MM.1S (cell line): Measurements from ENCODE around the gene ADAMTS17.

Source experiments
- DNase-seq: peaks from one replicate; pipeline ENCODE4 v3.0.0-alpha.2; 2015
- H2AFZ ChIP-seq: fragments of 300-600 bp; sonication (generic); 2 replicates; pipeline ENCODE4 v1.6.0; 2016; ENCODE audit warnings: antibody characterized with exemption, low read length
- H3F3A ChIP-seq: fragments of 300-600 bp; sonication (generic); 2 replicates; pipeline ENCODE4 v1.6.1; 2016; ENCODE audit warnings: mild to moderate bottlenecking, antibody characterized with exemption, low read length, moderate library complexity, mixed read lengths; ENCODE audit not compliant: insufficient read depth
- H3K27ac ChIP-seq: fragments of 300-600 bp; sonication (generic); 2 replicates; pipeline ENCODE4 v1.5.1; 2016; ENCODE audit warnings: mild to moderate bottlenecking, low read length
- H3K27me3 ChIP-seq: fragments of 300-600 bp; sonication (generic); replicated peaks from 2 replicates; pipeline ENCODE4 v1.6.0; 2016; ENCODE audit warnings: low read length; ENCODE audit not compliant: insufficient read depth
- H3K36me3 ChIP-seq: fragments of 300-600 bp; sonication (generic); replicated peaks from 2 replicates; pipeline ENCODE4 v1.6.1; 2016; ENCODE audit warnings: mild to moderate bottlenecking, low read length, mixed read lengths; ENCODE audit not compliant: insufficient read depth
- H3K4me1 ChIP-seq: fragments of 300-600 bp; sonication (generic); 2 replicates; pipeline ENCODE4 v1.6.1; 2016; ENCODE audit warnings: low read length, mixed read lengths
- H3K4me2 ChIP-seq: fragments of 300-600 bp; sonication (generic); 2 replicates; pipeline ENCODE4 v1.6.0; 2016; ENCODE audit warnings: low read depth, low read length
- H3K4me3 ChIP-seq: fragments of 300-600 bp; sonication (generic); 2 replicates; pipeline ENCODE4 v1.5.1; 2016; ENCODE audit warnings: low read length, mixed read lengths
- H3K79me2 ChIP-seq: fragments of 300-600 bp; sonication (generic); 2 replicates; pipeline ENCODE4 v1.6.1; 2016; ENCODE audit warnings: mixed run types, low read length, mixed read lengths
- H3K9ac ChIP-seq: fragments of 300-600 bp; sonication (generic); 2 replicates; pipeline ENCODE4 v1.6.1; 2016; ENCODE audit warnings: low read length, mixed read lengths
- H3K9me2 ChIP-seq: fragments of 300-600 bp; sonication (generic); replicated peaks from 2 replicates; pipeline ENCODE4 v1.6.1; 2016; ENCODE audit warnings: mild to moderate bottlenecking, low read length, mixed read lengths; ENCODE audit not compliant: insufficient read depth
- H3K9me3 ChIP-seq: fragments of 300-600 bp; sonication (generic); replicated peaks from 2 replicates; pipeline ENCODE4 v1.6.1; 2016; ENCODE audit warnings: mild to moderate bottlenecking, low read length, mixed read lengths; ENCODE audit not compliant: insufficient read depth
- H4K20me1 ChIP-seq: fragments of 300-600 bp; sonication (generic); 2 replicates; pipeline ENCODE4 v1.6.1; 2016; ENCODE audit warnings: mild to moderate bottlenecking, low read length, moderate library complexity, mixed read lengths; ENCODE audit not compliant: insufficient read depth
- EZH2 ChIP-seq: fragments of 300-600 bp; sonication (generic); optimal IDR thresholded peaks from 2 replicates; pipeline ENCODE3; 2017; ENCODE audit warnings: low read depth, mild to moderate bottlenecking, antibody characterized with exemption, low read length, mixed read lengths
- EZH2phosphoT487 ChIP-seq: fragments of 300-600 bp; sonication (generic); IDR thresholded peaks from 2 replicates; pipeline ENCODE4 v1.6.1; 2018; ENCODE audit warnings: antibody characterized with exemption, low read length
- TF ChIP-seq, protein P1 (sequence below): fragments of 300-600 bp; sonication (generic); IDR thresholded peaks from 2 replicates; pipeline ENCODE4 v1.5.1; 2016; ENCODE audit warnings: antibody characterized with exemption, low read length, mixed read lengths

The ADAMTS17 gene

DNA sequence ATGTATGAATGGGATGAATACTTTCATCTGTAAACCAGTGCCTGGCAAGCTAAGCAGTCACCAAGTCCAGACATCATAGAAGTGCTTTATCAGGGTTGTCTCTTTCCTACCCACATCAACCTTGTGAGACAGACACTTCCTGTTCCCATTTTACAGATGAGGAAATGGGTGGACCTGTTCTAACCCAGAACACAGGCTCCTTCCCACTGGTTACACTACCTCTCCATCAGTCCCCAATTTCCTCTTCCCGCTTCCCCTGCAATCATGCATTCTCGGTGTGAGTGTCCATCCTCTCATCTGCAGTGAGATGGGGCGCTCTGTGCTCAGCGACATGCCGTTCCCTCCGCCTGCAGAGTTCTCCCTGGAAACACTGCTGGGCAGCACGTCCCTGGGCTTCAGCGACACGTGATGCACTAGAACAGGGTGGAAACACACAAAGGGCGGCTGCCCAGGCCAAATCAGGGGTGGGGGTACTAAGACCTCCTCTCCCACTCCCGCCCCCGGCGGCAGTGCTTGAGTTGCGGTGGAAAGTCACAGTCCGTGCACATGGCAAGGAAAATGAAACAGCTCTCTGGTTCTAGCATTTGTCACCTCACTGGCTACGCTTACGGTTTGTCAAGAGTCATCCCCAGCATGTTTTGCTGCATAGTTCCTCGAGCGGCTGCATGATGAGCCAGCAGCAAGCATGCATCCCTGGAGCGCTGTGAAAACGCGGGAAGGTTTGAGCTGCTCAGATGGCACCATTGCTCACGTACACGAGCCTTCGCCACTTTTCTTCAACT, 201.1 kb downstream of the ADAMTS17 start:
- H3K9me3 ChIP-seq, result no peaks in the 10 kb centered on the region
- H3F3A ChIP-seq, result no peaks in the 10 kb centered on the region
- H3K4me2 ChIP-seq, result no peak overlapping the region
- H3K4me1 ChIP-seq, result no peaks in the 10 kb centered on the region
- no peak overlapping the region for H3K27ac ChIP-seq
- DNase-seq, result no peak
- TF ChIP-seq EZH2phosphoT487 (no peak), EZH2 (no peak)
- TF ChIP-seq, protein P1, sequence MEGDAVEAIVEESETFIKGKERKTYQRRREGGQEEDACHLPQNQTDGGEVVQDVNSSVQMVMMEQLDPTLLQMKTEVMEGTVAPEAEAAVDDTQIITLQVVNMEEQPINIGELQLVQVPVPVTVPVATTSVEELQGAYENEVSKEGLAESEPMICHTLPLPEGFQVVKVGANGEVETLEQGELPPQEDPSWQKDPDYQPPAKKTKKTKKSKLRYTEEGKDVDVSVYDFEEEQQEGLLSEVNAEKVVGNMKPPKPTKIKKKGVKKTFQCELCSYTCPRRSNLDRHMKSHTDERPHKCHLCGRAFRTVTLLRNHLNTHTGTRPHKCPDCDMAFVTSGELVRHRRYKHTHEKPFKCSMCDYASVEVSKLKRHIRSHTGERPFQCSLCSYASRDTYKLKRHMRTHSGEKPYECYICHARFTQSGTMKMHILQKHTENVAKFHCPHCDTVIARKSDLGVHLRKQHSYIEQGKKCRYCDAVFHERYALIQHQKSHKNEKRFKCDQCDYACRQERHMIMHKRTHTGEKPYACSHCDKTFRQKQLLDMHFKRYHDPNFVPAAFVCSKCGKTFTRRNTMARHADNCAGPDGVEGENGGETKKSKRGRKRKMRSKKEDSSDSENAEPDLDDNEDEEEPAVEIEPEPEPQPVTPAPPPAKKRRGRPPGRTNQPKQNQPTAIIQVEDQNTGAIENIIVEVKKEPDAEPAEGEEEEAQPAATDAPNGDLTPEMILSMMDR, result no peak
- no peaks in the 10 kb centered on the region for H4K20me1 ChIP-seq
- no peaks in the 10 kb centered on the region for H3K36me3 ChIP-seq
- H3K4me3 ChIP-seq, result no peak overlapping the region
- H3K27me3 ChIP-seq, result no peaks in the 10 kb centered on the region
- H3K9me2 ChIP-seq, result no peaks in the 10 kb centered on the region
- H2AFZ ChIP-seq, result no peak overlapping the region
- H3K9ac ChIP-seq, result no peak overlapping the region
- H3K79me2 ChIP-seq, result no peaks in the 10 kb centered on the region

- Histone ChIP-seq H3K4me2 (no peak overlapping the region), H3K9me2 (no peaks in the 10 kb centered on the region), H3K4me1 (no peaks in the 10 kb centered on the region), H3K36me3 (no peaks in the 10 kb centered on the region), H3K27ac (no peak overlapping the region), H3K27me3 (no peaks in the 10 kb centered on the region), H3K9ac (no peak overlapping the region), H3K9me3 (no peaks in the 10 kb centered on the region), H4K20me1 (no peaks in the 10 kb centered on the region), H2AFZ (no peak overlapping the region), H3F3A (no peaks in the 10 kb centered on the region), H3K79me2 (no peaks in the 10 kb centered on the region), H3K4me3 (no peak overlapping the region)
- TF ChIP-seq, protein P1, result no peak
- TF ChIP-seq EZH2, result no peak
- no peak for TF ChIP-seq EZH2phosphoT487
- DNase-seq, result no peak
Observed at GRCh38 chr15:100134586-100134985, 207.2 kb downstream of the ADAMTS17 start.

DNA sequence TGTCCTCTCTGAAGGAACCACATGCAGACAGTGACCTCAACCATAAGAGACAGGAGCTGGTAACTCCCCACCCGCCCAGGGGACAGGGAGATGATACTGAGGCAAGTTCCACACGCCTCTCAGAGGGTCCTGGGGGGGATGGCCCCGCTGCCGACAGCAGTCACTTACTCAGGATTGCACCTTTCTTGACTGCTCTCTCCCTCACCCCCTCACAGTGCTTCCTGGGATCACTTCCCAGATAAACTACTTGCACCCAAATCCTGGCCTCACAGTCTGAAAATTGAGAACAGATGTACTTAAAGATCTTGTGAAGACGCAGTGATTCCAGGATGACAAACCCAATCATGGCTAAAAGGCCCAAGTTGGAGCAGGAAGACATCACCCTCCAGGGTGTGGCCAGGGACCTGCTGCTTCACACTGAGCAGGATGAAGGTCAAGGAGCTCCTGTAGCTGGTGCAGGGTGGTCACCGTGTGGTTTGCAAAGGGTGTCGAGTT, 207.6 kb downstream of the ADAMTS17 start:
- Histone ChIP-seq H3K9me3 (no peaks in the 10 kb centered on the region), H3K27me3 (no peaks in the 10 kb centered on the region), H3K27ac (no peak overlapping the region), H3K79me2 (no peaks in the 10 kb centered on the region), H3K4me1 (no peaks in the 10 kb centered on the region), H3K36me3 (no peaks in the 10 kb centered on the region), H4K20me1 (no peaks in the 10 kb centered on the region), H3K9me2 (no peaks in the 10 kb centered on the region), H3K4me2 (no peak overlapping the region), H3K9ac (no peak overlapping the region), H3K4me3 (no peak overlapping the region), H2AFZ (no peak overlapping the region), H3F3A (no peaks in the 10 kb centered on the region)
- DNase-seq, result no peak
- TF ChIP-seq EZH2 (no peak), EZH2phosphoT487 (no peak)
- TF ChIP-seq, protein P1, result no peak
